ENCODE measurements around the gene MARCHF7.

DNA sequence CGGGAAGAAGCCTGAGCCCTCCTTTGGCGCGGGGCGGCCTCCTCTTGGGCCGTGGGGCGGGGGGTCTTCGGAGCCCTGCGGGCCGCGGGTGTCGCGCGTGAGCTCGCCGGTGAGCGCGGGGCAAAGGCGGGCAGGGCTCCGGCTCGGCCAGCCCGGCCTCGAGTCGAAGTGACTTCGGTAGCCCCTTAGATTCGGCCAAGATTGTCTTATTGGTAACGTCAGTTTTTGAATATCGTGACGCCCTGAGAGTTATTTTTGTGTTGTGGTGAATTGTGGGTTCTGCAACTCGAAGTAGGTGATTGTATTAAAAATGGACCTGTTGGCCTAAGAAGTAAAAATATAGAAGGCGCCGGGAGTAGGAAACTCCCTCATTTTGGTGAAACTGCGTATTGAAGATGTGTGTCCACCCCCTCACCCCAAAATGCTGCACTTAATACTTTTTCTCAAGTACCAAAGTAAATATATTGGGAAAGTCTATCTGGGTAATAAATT, 669 bp downstream of the MARCHF7 start:
- TF ChIP-seq CTCF (IDR thresholded peaks at IDR 0.05) (no peak), POLR2A (IDR thresholded peaks at IDR 0.05) (no peak)

All from thyroid gland (tissue), 4 donors.